ENCODE results near the gene TMEM178B.
"Not testable (repeated sequence)": the region's sequence is repeated elsewhere in the genome, so short reads cannot be mapped to it uniquely, and the experiment has no call there.

The TMEM178B gene

DNA sequence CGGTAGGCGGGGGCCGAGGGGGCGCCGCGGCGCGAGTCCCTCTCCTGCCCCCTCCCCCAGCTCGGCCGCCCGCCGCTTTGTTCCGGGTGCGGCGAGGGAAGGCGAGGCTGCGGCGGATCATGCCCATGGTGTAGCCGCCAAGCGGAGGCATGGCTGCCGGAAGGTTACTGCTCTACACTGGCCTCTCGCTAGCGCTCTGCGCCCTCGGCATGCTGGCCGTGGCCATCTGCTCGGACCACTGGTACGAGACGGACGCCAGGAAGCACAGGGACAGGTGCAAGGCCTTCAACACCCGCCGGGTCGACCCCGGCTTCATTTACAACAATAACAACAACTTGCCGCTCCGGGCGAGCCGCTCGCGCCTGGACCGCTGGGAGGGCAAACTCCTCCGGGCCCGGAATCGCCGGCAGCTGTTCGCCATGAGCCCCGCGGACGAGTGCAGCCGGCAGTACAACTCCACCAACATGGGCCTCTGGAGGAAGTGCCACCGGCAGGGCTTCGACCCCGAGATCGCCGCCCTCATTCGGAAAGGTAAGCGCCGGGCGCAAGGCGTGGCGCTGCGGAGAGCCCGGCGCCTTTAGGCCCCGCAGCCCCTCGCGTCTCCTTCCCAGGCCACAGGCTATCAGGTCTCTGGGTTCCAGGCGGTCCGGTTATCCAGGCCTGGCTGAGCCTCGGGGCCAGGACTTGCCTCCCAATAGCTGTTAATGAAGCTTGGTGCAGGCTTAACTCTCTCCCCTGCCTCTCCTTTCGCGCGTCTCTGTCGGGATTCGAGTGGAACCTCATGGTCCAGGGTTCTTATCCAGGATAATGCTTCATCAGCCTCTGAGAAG lies 513 bp downstream of the TMEM178B start:
- H3K4me3 ChIP-seq (ENCODE audit: low read depth, low read length) = peak overlapping the region; percentile 82

DNA sequence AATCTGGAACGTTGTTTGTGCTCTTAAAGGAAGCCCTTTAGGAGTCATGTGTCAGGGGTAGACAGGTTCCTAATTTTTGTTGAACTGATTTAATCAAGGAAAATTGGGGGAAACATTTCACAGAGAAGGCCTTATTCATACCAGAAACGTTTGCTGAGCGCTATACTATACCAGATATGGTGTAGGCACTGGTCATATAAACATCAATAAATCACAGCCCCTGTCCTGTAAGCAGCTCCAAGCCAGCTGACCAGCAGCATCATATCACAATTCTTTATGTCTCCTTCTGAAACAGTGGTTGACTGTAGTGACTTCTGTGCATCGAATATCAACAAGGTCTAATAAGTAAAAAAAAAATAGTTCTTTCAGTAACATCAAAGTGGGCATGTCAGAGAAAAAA lies 1.1 kb downstream of the TMEM178B start:
- peak overlapping the region; percentile 82 for H3K4me3 ChIP-seq (ENCODE audit: low read depth, low read length)

DNA sequence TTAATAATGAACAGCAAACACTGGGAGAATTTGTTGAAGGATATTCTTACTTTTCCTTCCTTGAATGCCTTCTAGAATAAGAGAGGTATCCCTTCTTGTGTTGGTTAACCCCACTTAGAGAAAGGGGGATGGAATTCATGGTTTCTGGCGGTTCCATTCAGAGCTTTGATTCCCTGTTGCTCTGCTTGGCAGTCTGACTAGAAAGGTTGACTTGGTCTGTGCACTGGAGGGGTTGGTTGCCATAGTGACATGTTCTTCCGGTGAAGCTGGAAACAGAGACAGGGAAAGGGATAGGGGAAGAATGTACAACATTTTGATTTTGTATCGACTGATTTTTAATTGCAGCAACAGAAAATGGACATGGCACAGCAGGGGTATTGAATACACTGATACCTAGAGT lies 2.5 kb downstream of the TMEM178B start:
- H3K4me3 ChIP-seq (ENCODE audit: low read depth, low read length) = no peak overlapping the region

DNA sequence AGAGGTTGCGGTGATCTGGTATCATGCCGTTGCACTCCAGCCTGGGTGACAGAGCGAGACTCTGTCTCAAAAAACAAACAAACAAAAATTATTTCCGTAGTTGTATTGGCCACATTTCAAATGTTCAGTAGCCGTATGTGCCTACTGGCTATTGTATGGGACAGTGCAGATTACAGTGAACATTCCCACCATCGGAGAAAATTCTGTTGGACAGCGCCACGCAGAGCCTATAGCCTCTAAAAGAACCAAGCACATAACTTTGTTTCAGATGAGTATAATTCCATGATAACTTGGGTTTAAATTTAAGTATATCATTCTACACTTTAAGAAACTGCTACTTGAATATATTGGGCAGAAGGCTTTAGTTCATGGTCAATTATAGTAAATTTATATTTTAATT lies 5.4 kb downstream of the TMEM178B start:
- H3K4me3 ChIP-seq (ENCODE audit: low read depth, low read length) = no peak overlapping the region

DNA sequence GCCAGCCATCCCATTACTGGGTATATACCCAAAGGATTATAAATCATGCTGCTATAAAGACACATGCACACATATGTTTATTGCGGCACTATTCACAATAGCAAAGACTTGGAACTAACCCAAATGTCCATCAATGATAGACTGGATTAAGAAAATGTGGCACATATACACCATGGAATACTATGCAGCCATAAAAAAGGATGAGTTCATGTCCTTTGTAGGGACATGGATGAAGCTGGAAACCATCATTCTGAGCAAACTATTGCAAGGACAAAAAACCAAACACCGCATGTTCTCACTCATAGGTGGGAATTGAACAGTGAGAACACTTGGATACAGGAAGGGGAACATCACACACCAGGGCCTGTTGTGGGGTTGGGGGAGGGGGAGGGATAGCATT lies 15.6 kb downstream of the TMEM178B start:
- H3K4me3 ChIP-seq (ENCODE audit: low read depth, low read length) = not testable (repeated sequence)

DNA sequence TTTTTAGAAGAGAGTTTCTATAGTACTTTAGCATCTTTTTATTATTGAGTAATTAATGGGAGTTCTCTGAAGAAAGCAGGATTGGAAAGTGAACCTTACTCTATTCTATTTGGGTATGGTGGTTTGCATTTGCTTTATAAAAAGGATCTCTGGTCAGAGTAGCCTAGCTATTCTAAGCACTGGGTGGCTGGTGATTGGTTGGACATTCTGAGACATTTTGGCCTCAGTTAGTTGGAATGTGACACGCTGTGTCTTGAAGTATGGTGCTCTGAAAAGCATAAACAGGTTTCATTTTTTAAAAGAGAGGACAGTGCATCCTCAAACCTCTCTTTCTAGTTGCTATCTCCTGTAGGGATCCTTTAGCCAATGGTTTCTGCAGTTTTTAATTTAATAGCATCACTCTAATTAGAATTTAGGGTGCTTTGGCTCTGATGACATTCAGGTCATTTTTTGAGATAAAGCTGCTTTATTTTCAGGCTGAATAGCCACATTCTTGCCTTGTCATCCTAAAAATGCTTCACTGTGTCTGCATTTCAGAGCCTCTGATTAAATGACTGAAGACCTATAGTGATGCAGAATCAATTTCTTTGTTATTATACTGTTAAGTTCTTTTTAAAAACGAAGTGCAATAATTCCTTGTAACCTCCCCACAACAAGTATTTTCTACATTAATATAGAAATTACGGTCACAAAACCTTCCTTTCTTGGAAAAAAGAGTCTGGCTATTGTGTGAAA lies 20.6 kb downstream of the TMEM178B start:
- H3K4me3 ChIP-seq (ENCODE audit: low read depth, low read length) = no peak overlapping the region

DNA sequence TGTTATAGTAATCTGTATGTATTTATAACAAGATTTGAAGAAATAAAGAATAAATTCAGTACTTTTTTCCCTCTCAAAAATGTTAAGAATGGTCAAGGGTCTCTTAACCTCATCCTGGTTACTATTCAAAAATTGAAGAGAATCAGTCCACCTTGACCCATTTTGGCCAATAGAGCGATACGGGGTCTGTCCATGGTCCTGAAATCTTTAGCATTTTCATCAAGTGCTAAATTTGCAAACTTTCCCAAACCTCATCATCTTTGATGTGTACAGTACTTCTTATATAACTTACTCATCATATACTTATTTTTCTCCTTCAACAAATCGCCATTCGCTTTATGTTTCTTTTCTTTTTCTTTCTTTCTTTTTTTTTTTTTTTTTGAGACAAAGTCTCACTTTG lies 23.6 kb downstream of the TMEM178B start:
- H3K4me3 ChIP-seq (ENCODE audit: low read depth, low read length) = no peak overlapping the region

DNA sequence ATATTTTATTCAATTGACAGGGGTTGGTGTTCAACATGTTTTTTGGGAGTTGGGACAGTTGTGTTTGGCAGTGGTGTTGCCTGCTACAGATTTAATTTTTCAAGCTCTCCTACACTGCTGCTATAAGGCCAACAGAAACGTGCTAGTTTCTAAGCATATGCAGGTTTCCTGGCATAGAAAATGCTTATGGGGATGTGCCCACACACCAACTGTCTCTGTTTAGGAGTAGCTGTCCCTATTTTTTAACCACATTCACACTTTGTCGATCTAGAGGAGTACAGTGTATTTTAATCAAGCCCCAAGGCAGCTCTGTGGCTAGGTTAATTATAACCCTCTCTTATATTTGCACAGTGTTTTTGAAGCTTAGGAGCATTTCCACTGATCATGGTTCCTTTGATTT lies 28.6 kb downstream of the TMEM178B start:
- no peak overlapping the region for H3K4me3 ChIP-seq (ENCODE audit: low read depth, low read length)

DNA sequence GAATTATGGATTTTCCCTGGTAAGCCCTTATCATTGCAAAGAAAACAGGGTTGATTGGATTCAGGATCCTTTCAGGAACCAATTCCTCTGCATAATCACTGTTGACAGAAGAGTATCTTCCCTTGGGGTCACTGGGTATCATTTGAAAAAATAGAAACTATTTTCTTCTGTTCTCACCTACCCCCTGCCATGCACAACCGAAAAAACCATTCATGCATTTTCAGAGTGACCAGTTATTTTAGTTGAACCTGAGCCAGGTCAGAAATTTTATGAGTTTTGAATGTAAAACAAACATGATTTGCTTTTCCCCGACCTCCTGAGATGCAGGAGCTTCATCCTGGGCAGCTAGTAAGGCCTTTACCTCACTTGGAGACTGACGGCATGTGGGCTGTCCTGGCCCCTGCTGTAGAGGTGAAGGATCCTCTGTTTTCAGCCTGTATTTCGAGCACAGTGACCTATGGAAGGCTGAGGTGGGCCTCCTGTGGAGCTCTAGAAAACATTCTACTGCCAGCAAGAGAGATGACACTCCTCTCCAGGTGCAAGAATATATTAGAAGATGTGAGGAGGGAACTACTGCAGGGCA lies 30.1 kb downstream of the TMEM178B start:
- H3K4me3 ChIP-seq (ENCODE audit: low read depth, low read length) = no peak overlapping the region

DNA sequence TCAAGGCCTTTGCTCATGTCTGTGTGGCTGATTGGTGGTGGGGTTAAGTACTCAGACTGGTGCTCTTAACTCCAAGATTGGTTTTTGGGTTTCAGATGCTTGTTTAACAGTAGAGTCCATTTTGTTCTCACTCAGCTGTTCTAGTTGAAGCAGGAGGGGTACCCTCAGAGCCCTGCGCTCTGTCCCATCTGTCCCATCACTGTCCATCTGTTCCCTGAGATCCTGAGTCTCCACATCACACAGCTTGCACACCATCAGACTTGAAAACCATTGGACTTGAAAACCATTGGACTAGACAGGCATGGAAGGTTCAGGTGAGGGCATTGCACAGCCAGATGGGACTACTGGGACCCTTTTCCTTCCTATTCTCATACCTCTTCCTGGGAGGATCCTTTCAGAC lies 39.3 kb downstream of the TMEM178B start:
- H3K4me3 ChIP-seq (ENCODE audit: low read depth, low read length) = no peak overlapping the region

DNA sequence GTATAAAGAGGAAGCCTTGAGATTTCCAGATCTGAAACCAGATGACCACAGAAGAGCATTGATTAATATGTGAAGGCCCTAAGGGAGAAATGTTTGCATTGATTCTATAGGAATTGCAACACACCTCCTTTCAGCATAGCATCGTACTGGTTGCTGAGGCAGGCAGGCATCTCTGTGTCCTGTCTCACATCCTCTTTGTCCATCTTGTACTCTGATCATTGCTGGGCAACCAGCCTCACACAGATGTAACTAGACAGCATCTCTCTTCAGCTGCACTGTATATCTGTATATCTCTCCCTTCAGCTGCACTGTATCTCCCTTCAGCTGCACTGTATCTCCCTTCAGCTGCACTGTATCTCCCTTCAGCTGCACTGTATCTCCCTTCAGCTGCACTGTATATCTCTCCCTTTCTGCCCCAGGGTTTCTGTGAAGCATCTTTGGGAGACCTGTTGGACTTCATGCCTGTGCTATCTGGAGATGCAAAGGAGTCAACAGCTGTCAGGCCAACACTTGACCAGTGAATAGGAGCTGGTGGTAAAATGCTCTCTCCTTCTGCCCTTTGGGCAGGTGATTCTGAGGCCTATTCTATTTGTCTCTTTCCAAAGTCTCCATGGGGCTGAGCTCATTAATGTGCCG lies 40.3 kb downstream of the TMEM178B start:
- no peak overlapping the region for H3K4me3 ChIP-seq (ENCODE audit: low read depth, low read length)

DNA sequence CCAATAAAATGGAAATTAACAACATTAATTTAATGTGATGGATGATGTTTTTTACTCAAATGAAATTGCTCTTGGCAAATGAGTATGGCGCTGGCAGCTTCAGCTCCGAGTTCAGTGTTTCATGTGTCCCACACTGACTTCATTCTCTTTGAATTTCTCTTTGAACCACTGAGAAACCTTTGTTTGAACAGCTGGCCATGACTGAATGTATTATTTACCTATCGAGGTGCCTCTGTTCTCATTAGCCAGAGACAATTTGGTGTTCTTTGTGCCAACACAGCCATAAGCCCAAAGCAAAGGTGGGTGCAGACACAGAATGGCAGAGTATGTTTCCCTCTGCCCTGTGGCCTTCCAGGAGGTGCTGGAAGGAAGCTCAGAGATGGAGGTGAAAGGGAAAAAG lies 42.1 kb downstream of the TMEM178B start:
- no peak overlapping the region for H3K4me3 ChIP-seq (ENCODE audit: low read depth, low read length)

DNA sequence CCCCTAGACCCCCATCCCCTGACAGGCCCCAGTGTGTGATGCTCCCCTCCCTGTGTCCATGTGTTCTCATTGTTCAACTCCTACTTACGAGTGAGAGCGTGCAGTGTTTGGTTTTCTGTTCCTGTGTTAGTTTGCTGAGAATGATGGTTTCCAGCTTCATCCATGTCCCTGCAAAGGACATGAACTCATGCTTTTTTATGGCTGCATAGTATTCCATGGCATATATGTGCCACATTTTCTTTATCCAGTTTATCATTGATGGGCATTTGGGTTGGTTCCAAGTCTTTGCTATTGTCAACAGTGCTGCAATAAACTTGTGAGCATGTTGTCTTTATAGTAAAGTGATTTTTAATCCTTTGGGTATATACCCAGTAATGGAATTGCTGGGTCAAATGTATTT lies 42.8 kb downstream of the TMEM178B start:
- not testable (repeated sequence) for H3K4me3 ChIP-seq (ENCODE audit: low read depth, low read length)

DNA sequence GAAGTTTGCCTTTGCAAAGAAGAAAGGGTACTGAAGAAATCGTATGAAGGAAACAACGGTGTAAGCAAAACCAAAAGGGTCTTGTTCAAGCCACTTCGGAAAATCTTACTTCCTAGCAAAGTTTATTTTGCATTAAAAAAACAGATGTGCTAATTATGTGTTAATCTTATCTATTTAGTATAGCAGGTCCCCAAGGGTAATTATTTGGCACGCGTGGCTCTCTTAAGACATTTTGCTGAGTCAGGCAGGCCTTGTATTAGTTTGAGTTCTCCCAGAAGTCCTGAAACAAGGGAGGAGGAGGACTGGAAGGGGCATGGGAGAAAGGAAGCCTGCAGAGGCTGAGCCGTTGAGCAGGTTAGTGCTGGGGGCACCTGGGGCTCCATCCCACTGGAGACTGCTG lies 44.9 kb downstream of the TMEM178B start:
- H3K4me3 ChIP-seq (ENCODE audit: low read depth, low read length) = no peak overlapping the region

DNA sequence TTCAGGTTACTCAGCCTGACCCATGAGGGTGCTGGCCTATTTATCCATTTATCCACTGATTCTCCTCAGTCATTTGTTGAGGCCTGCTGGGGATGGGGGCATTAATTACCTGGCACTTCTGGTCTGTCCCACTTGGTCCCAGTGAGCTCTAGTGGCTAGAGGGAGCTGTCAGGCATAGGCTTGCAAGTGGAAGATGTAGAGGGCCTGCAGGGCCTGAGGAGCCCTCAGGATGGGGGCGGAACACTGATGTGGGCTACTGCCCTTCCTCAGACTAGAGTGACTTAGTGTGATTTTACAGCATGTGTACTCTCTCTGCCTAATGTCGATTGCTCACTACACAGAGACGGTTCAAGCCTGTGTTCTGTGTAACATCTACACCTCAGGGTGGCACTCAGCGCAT lies 45.3 kb downstream of the TMEM178B start:
- no peak overlapping the region for H3K4me3 ChIP-seq (ENCODE audit: low read depth, low read length)

DNA sequence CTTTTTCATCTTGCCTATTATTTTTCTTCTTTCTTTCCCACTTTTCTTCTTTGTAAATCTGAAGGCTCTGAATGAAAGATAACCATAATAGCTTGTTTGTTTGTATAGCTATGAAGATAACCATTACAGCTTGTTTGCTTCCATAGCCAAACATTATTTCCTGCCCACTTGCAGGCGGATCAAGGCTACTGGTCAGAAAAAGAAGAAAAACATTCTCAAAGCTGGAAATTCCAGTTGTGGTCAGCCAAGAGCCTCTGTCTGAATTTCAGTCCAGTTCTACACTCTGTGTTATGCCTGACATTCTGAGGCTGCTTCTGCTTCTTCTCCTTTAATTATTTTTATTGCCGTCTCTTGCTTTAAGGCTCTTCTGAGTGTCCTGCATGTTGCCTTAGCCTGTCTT lies 48.9 kb downstream of the TMEM178B start:
- H3K4me3 ChIP-seq (ENCODE audit: low read depth, low read length) = no peak overlapping the region

DNA sequence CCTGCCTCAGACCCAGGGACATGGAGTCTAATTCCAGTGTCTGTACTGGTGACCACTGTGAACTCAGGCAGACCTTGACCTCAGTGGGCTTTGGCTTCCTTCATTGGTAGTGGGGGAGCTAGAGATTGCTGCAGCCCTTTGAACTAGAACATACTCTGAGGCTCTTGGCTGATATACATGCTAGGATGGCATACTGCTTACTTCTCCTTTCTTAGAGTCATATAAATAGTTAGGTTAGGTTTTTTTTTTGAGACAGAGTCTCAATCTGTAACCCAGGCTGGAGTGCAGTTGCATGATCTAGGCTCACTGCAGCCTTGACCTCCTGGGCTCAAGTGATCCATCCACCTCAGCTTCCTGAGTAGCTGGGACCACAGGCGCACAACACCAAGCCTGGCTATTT lies 49.7 kb downstream of the TMEM178B start:
- no peak overlapping the region for H3K4me3 ChIP-seq (ENCODE audit: low read depth, low read length)

DNA sequence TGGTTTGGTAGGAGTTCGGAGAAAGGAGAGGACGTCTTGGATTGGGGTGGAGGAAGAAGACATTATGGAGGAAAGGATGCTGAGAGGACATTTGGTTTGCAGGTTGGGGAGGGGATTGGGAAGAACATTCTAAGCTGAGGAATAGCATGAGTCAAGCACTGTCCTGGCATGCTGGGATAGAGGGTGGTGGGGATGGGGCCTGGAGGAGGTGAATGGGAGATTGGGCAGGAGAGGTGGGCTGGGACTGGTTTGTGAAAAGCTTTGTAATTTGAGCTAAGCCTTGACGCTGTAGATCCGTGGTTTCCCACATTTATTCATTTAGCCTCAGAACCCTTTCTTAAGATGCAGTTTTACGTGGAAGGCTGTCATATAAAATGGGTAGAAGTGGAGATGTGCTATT lies 52.2 kb downstream of the TMEM178B start:
- H3K4me3 ChIP-seq (ENCODE audit: low read depth, low read length) = no peak overlapping the region

DNA sequence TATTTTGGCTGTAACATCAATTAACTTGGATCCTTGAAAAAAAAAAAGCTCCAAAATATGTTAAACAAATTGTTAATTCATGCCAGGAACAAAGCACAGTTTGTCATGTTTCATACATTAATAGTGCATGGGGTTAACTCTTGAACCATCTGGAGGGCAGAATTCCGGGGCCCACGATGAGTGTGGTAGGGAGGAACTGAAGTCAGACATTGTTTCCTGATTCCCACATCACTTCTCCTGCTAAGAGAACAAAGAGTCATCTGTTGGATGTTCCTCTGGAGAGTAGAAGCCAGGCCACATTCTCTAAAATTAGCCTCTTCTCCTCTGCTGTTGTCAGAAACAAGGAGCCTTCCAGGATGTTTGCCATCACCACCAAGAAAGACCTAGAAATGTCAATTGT lies 54.6 kb downstream of the TMEM178B start:
- H3K4me3 ChIP-seq (ENCODE audit: low read depth, low read length) = no peak overlapping the region

DNA sequence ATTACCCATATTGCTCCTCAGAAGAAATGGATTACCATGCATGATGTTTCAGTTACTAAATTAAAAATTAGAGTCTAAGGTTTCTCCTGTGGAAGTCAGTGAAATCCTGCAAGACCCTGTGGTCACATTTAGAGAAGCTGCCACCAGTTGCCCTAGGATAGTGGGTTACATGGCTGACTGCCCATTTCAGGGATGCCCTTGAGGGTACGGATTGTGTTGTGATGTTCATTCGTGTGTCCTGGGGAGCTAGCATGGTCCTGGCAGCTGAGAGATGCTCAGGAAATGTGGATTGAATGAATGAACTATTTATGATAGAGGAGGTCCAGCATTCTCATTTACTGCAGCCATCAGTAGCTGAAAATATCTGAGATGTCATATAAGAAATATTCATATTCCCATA lies 55.1 kb downstream of the TMEM178B start:
- H3K4me3 ChIP-seq (ENCODE audit: low read depth, low read length) = no peak overlapping the region

DNA sequence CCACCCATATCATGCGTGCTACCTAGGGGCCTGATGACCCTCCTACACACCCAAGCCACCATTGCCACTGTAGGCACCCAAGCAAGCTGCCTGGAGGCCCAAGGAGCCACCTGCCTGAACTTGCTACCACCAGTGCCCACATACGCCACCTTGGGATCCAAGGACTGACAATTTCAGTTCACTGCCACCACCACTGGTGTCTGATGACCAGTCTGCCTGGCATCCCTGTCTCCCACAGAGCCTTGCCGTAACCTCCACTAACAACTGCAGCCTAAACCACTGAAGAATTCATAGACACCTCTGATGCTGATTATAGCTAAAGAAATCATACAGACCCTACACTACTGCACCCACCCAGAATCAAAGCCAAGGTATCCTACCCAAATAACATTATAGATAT lies 58.8 kb downstream of the TMEM178B start:
- H3K4me3 ChIP-seq (ENCODE audit: low read depth, low read length) = no peak overlapping the region

DNA sequence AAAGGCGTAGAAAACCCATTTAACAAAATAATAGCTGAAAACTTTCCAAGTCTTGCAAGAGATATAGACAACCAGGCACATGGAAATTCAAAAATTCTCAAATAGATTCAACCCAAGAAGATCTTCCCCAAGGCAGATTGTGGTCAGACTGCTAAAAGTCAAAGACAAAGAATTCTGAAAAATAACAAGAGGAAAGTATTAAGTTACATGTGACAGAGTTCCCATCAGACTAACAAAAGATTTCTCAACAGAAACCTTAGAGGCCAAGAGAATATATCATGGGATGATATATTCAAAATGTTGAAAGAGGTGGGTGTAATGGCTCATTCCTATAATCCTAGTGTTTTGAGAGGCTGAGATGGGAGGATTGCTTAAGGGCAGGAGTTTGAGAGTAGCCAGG lies 59.8 kb downstream of the TMEM178B start:
- H3K4me3 ChIP-seq (ENCODE audit: low read depth, low read length) = no peak overlapping the region

Measured in iPS-11a (cell line).